OCI-LY3 (cell line): Measurements from ENCODE around the gene TTC9B.

Experiments used
- EZH2phosphoT487 ChIP-seq: fragments of 200-600 bp; shearing (Covaris generic); IDR thresholded peaks from 2 replicates; pipeline ENCODE4 v1.6.1; 2018; ENCODE audit warnings: antibody characterized with exemption, mixed run types, low read depth
- TF ChIP-seq, protein P1 (sequence below): fragments of 200-600, 300-600 bp; sonication (generic); IDR thresholded peaks from 2 replicates; pipeline ENCODE4 v1.5.1; 2014; ENCODE audit warnings: antibody characterized with exemption, low read length, low read depth

DNA sequence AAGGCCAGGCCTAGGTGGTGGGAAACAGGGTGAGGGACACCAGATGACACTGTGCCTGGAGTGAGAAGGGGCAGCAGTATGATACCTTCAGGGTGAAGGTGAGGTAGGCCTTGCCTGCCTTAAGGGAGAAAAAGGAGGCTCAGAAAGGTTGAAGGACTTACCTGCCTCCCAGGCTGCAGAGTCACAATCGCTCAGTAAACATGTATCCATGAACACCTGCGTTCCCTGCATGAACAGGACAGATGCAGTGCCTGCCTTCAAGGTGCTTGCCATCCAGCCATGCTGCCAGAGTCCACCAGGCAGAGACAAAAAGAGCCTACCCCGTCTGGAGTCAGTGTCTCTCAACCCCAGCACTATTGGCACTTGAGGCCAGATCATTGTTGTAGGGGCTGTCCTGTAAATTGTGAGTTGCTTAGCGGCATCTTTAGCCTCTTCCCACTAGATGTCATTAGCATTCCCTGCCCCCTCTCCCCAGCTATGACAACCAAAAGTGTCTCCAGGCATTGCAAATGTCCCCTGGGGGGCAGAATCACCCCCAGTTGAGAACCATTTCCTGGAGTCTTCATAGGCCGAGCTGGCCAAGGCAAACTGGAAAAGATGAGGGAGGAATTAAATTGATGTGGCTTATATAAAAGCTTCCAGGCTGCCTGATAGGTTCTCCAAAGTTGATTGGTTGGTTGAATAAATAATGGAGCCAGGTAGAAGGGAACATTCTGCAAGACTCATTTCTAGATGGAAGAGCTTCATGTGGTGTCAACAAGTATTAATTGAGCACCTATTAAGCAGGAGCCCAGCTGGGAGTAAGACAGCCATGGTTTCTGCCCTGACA, 25.2 kb downstream of the TTC9B start:
- TF ChIP-seq, protein P1, sequence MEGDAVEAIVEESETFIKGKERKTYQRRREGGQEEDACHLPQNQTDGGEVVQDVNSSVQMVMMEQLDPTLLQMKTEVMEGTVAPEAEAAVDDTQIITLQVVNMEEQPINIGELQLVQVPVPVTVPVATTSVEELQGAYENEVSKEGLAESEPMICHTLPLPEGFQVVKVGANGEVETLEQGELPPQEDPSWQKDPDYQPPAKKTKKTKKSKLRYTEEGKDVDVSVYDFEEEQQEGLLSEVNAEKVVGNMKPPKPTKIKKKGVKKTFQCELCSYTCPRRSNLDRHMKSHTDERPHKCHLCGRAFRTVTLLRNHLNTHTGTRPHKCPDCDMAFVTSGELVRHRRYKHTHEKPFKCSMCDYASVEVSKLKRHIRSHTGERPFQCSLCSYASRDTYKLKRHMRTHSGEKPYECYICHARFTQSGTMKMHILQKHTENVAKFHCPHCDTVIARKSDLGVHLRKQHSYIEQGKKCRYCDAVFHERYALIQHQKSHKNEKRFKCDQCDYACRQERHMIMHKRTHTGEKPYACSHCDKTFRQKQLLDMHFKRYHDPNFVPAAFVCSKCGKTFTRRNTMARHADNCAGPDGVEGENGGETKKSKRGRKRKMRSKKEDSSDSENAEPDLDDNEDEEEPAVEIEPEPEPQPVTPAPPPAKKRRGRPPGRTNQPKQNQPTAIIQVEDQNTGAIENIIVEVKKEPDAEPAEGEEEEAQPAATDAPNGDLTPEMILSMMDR = no peak
- TF ChIP-seq EZH2phosphoT487 = no peak
